GM21390 (cell line): Measurements from ENCODE around the gene SOX8.
"Not testable (repeated sequence)": the region's sequence is repeated elsewhere in the genome, so short reads cannot be mapped to it uniquely, and the experiment has no call there.

ENCODE experiments used
- ATAC-seq: cut with Tn5 transposase; IDR thresholded peaks from one replicate; pipeline ENCODE4 v1.9.1; 2021; ENCODE audit not compliant: unreplicated experiment

Gene SOX8

GRCh38 chr16:1021553-1022160 is 40.1 kb downstream of the SOX8 start:
- ATAC-seq: no peak

DNA sequence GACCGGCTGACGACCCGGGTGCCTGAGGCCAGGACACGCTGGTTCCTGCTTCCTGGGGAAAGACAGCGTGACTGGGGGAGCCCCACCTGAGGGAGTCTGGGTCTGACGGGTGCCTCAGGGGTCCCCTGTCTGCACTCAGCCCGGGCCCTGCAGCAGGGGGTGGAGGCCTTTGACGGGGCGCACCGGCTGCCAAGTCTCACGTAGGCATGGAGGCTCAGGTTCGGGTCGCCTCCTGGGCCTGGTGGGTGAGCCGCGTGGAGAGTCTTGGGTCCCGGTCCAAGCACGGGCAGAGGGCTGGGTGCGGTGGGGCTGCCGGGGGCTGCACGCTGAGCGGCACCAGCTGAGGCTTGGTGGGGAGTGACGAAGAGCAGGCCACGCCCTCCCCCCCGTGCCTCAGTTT is 40.9 kb downstream of the SOX8 start:
- ATAC-seq: no peak

DNA sequence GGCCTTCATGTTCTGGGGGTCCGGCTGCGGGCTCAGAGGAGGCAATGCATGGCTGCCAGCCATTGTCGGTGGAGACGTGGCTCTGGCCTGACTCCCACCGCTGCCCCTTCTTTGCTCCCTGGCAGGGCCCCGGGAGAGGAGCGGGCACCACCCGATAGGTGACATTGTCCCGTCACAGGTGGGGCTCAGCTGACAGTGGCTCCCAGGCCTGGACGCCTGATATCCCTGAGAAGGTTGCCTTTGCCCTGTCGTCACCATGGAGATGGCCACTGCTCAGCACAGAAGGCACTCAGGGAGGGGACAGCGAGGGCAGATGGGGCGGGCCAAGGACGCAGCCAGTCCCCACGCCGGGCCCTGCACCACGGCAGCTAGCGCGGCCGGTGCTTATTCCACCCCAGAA is 42.6 kb downstream of the SOX8 start:
- ATAC-seq: no peak

DNA sequence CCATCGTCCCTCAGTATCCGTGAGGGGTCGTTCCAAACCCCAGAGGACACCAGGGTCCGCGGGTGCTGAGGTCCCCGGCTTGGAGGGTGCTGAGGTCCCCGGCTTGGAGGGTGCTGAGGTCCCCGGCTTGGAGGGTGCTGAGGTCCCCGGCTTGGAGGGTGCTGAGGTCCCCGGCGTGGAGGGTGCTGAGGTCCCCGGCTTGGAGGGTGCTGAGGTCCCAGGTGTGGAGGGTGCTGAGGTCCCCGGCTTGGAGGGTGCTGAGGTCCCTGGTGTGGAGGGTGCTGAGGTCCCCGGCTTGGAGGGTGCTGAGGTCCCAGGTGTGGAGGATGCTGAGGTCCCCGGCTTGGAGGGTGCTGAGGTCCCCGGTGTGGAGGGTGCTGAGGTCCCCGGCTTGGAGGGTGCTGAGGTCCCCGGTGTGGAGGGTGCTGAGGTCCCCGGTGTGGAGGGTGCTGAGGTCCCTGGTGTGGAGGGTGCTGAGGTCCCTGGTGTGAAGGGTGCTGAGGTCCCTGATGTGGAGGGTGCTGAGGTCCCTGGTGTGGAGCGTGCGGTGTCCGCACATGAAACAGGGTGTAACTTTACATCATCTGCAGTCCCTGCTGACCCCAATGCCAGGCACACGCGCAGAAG is 43.7 kb downstream of the SOX8 start:
- ATAC-seq: not testable (repeated sequence)

DNA sequence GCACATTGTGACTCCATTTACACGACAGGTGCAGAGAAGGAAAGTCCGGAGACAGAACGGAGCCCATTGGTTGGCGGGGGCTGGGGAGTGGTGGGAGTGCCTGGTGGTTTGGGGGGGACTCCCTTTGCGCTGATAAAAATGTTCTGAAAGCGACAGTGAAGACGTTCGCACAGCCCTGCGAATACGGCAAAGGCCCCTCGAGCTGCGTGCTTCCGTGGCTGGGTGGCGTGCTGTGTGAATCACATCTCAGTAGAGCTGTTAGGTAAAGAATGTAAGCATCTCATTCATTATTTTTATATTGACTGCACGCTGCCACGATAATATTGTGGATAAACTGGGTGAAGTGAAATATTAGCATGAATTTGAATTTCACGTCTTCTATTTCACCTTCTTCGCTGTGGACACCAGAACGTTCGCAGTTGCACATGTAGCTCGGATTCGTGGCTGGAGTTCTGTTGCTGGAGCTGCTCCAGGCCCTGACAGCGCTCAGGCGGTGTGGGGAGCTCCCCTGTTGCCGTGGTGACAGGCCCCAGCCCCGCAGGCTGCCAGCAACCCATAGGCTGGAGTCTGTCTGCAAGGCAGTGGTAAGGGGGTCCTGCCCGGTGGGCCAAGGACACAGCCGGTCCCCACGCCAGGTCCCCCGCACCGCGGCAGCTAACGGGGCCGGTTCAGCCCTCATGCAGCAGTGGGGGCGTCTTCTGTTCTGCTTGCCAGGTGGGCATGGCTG is 44.6 kb downstream of the SOX8 start:
- ATAC-seq: no peak

- ATAC-seq: no peak
Observed at GRCh38 chr16:1026784-1027500, 45.4 kb downstream of the SOX8 start.

GRCh38 chr16:1027501-1027815 is 45.9 kb downstream of the SOX8 start:
- ATAC-seq: no peak

DNA sequence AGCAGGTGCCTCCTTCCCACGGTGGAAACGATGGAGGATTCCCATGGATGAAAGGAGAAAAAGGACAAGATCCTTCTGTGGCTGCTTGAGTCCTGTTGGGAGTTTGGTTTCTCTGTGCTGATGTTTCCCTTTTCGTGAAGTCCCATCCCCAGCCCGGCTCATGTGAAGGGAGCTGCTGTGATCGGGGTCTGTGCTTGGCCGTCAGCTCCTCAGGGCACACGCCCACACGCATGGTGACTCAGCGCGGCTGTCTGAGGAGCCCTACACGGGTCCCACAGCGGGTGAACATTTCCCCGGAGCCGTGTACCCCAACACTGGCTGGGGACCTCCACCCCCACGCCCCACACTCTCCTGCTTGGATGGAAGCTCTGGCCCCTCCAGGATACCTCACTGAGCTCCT is 46.5 kb downstream of the SOX8 start:
- ATAC-seq: no peak

GRCh38 chr16:1028524-1029258 is 47.1 kb downstream of the SOX8 start:
- ATAC-seq: no peak

- ATAC-seq: no peak
Observed at GRCh38 chr16:1029259-1029545, 47.6 kb downstream of the SOX8 start.

DNA sequence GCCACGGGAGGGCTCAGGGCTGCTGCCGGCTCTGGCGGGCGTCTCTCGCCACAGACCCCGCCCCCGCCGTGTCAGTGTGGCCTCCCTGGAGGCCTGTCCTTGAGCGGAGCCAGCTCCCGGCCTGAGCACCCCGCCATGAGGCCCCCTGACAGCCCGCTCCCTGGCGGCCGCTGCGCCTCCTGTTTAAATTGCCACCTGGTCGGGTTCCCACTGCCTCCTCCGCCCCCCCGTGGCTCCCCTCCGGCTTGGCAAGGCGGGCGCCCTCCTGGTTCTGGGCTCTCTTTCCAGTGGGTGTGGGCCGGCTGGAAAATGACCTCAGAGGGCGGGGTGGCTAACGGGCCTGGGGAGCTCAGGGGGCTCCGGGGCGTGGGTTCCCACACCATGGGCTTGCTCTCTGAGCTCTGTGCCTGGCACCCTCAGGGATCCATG is 48.9 kb downstream of the SOX8 start:
- no peak for ATAC-seq

DNA sequence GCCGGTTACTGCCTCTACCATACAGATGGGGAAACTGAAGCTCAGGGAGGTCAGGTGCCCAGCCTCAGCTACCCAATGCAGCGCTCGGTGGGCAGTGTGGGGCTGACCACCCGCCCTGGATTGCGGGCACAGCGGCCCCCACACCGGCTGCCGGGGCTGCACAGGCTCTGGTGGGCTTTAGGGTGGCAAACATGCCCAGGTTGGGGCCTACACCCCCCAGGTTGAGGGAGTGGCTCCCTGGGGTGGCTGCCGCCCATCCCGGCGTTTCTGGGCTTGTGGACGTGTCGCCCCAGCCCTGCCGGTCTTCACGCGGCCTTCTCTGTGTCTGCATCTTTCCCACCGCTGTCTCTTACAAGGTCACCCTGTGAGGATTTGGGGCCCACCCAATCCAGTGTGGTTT is 50.1 kb downstream of the SOX8 start:
- no peak for ATAC-seq

DNA sequence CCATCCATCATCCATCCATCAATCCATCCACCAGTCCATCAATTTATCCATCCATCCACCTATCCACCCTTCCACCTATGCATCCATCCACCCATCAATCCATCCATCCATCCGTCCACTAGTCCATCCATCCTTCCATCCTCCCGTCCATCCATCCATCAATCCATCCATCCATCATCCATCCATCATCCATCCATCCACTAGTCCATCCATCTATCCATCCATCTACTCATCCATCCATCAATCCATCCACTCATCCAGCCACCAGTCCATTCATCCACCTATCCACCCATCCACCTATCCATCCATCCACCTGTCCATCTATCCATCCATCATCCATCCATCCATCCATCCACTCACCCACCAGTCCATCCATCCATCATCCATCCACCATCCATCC is 51.0 kb downstream of the SOX8 start:
- no peak for ATAC-seq

GRCh38 chr16:1033128-1033679 is 51.6 kb downstream of the SOX8 start:
- ATAC-seq: no peak

DNA sequence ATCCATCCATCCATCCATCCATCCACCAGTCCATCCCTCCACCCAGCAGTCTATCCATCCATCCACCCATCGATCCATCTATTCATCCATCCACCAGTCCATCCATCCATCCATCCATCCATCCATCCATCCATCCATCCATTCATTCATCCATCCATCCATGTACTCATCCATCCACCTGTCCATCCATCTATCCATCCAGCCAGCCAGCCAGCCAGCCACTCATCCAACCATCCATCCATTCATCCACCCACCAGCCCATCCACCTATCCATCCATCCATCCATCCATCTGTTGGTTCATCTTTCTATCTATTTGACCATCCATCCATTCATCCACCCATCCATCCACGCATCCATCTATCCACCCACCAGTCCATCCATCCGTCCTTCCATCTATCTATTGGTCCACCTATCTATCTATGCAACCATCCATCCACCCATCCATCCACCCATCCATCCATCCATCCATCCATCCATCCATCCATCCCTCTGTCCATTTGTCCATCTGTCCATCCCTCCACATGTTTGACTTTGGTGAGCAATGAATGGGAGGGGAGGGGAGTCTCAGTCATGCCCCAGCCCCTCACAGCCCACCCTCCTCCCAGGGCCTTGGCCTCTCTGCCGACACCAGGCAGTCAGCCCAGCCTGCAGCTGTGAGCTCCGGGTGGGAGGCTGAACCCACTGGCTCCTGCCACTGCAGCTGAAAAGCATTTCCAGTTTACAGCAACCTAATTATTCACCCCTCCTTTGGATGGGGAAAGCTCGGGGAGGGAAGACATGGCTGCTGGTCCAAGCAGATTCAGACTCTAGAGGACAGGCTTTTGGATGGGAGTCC is 52.9 kb downstream of the SOX8 start:
- ATAC-seq: no peak

- no peak for ATAC-seq
Observed at GRCh38 chr16:1035066-1035415, 53.5 kb downstream of the SOX8 start.

DNA sequence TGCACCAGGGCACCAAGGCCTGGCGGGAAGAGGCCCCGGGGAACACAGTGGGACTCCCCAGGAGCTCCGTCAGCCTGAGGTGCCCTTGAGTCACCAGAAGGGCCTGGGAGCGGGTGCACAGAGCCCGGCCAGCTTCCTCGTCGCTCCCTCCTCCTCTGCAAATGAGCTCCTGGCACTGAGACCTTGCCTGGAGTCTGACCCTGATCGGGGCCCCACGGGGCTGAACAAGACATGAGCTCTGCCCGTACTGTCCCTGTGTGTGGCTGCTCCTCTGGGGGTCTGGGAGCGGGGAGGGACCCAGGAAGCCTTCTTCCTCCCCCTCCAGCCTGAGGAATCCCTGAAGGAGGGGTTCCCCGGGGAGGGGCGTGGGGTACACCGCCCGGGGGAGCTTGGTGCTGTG is 54.6 kb downstream of the SOX8 start:
- no peak for ATAC-seq
